T-helper 1 cell (primary cell): ENCODE measurements around the gene PRSS21.

ENCODE experiments used
- DNase-seq, 5 donors: peaks; one replicate each; pipeline ENCODE4 v3.0.0-alpha.2; 2012 to 2020

The PRSS21 gene

GRCh38 chr16:2808181-2808580 is 8.9 kb upstream of the PRSS21 start:
- no peak for DNase-seq

- no peak for DNase-seq
Observed at GRCh38 chr16:2809149-2809760, 7.8 kb upstream of the PRSS21 start.

GRCh38 chr16:2810651-2811050 is 6.4 kb upstream of the PRSS21 start:
- no peak for DNase-seq

GRCh38 chr16:2811703-2812471 is 5.2 kb upstream of the PRSS21 start:
- no peak for DNase-seq

- DNase-seq, result no peak
Observed at GRCh38 chr16:2813771-2814221, 3.2 kb upstream of the PRSS21 start.

- no peak for DNase-seq
Observed at GRCh38 chr16:2814551-2815298, 2.3 kb upstream of the PRSS21 start.

GRCh38 chr16:2815299-2815771 is 1.7 kb upstream of the PRSS21 start:
- no peak for DNase-seq

GRCh38 chr16:2817340-2818271 is 569 bp downstream of the PRSS21 start:
- no peak for DNase-seq

- DNase-seq, result no peak
Observed at GRCh38 chr16:2818272-2818876, 1.3 kb downstream of the PRSS21 start.

GRCh38 chr16:2819179-2819938 is 2.3 kb downstream of the PRSS21 start:
- DNase-seq, result no peak

GRCh38 chr16:2819939-2820835 is 3.1 kb downstream of the PRSS21 start:
- no peak for DNase-seq

- DNase-seq, result no peak
Observed at GRCh38 chr16:2820836-2821486, 3.9 kb downstream of the PRSS21 start.

- no peak for DNase-seq
Observed at GRCh38 chr16:2821487-2822157, 4.6 kb downstream of the PRSS21 start.

- no peak for DNase-seq
Observed at GRCh38 chr16:2822158-2822495, 5.1 kb downstream of the PRSS21 start.

GRCh38 chr16:2822496-2822895 is 5.5 kb downstream of the PRSS21 start:
- DNase-seq, result no peak

- DNase-seq, result no peak
Observed at GRCh38 chr16:2824626-2825025, 7.6 kb downstream of the PRSS21 start.

- no peak for DNase-seq
Observed at GRCh38 chr16:2825049-2825742, 8.2 kb downstream of the PRSS21 start.

- no peak for DNase-seq
Observed at GRCh38 chr16:2825906-2826305, 8.9 kb downstream of the PRSS21 start.
